GM12878 (cell line): ENCODE measurements around the gene FGF14.

Experiments used
- POLR2A ChIP-seq: IDR thresholded peaks from 2 replicates; pipeline ENCODE4 v1.6.1; 2011; ENCODE audit warnings: low read depth, mild to moderate bottlenecking, low read length
- TCF12 ChIP-seq: IDR thresholded peaks from 2 replicates; pipeline ENCODE4 v1.6.1; 2011; ENCODE audit warnings: low read depth, mild to moderate bottlenecking, low read length

DNA sequence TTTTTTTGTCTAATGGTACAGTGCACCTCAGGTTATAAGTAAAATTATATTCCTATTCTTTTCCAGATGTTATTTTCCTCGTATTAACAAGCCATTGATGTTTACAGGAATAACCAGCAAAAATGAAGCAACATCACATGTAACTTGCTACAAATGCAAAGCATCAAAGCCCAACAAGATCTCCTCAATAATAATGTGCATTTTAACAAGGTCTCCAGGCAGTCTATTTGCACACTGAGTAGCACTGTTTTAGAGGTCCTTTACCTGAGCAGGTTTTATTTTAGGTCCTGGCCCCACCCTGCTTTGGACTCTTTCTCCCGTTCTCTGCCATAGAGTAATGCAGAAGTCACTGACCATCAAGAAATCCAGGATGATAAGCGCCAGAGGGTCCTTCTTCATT lies 298.4 kb downstream of the FGF14 start:
- TF ChIP-seq TCF12 (no peak), POLR2A (no peak)
